ENCODE measurements around the gene EPC2.

GRCh38 chr2:148810081-148810480 is 165.5 kb downstream of the EPC2 start:
- TF ChIP-seq CTCF (IDR thresholded peaks at IDR 0.05): no peak
- TF ChIP-seq JUN (CRISPR knock-in tag; IDR thresholded peaks at IDR 0.05): no peak

Measured in WTC11 (cell line).